T follicular helper cell (primary cell): ENCODE measurements around the gene FRMD4A.
"Not testable (repeated sequence)": the region's sequence is repeated elsewhere in the genome, so short reads cannot be mapped to it uniquely, and the experiment has no call there.

ENCODE experiments used
- DNase-seq: peaks from one replicate; pipeline ENCODE4 v3.0.0-alpha.2; 2020; ENCODE audit warnings: low read depth

The FRMD4A gene

DNA sequence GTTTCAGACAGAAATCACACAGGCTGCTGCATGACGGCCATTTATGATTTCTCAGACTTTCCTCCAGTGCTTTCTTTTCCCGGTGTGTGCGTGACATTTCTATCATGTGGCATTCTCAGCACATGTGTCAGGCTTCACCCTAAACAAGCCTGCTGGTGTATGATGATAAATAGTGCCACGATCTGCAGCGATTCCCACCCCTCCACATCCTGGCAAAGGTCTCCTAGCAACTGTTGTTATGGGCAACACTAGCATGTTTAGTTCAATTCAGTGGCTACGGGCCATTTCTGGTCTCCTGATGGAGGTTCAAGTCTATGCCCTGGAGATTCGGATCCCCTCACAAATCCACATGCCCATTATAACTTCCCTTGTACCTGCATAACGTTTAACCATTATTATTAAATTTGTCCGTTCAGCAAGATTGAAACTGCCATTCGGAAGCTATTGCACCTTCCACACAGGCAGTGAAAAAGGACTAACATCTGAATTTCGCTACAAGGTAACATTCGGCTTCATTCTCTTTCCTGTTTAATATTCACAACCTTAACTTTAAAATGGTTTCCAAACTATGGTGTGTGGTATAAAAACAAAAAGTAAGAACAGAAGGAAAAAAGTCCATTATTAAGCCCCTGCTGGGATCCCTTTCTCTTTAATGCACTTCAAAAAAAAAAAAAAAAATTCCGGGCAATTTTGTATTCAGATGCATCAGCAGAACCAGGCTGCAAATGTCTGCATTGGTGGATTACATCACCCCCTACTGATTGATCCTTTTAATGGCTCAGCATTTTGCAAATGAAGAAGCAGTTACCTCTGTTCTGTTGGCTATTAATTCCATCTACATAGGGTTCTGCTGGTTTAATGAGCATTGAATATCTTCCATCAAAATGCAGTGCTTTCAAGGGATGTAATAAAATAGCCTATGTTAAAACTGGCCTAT, 90.2 kb downstream of the FRMD4A start:
- no peak for DNase-seq

- DNase-seq: not testable (repeated sequence)
These were observed 92.1 kb downstream of the FRMD4A start for GRCh38 chr10:14238659-14239058.

- no peak for DNase-seq
These were observed 94.4 kb downstream of the FRMD4A start for GRCh38 chr10:14236341-14236740.

DNA sequence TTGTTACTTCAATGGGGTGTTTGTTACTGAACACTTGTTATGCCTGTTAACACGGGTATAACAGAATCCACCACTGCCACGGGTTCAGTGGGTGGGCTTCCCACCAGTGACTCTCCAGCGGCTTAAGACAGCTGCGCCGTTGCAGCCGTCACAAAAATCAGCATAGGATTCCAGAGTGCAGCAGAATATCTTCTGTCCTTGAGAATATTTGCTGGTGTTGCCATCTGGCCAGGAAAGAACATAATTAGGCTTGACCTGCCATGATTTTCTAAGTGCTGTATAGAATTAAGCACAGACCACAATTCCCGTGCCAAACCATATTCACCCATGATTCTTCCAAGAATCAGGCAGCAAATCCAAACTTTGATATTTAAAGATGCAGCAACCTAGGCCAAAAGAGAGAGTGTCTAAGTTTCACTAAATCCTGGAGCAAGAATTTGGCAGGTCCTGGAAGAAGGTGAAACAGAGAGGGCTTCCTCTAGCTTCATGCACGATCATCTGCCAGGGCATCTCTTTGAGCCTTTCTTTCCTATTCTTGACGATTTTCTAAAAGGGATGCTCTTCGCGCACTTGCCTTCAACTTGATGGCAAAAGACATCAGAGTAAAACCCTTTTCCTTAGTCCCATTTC, 95.0 kb downstream of the FRMD4A start:
- no peak for DNase-seq

DNA sequence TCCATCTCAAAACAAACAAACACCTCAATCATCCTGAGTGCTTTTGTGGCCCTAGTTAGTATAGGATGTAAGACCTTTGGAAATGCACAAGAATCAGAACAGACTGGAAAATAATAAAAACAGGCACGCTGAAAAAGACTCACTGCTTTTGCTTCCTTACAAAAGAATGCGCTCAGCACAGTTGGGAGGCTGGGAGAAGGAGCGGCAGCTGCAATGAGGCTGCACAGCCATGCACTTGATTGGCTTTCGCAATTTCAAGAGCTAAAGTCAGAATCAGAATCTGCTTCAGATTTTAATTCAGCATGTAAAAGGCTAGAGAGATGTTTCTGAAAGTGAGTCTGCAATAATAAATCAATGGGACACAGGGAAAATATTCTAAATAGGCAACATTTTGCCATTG, 97.2 kb downstream of the FRMD4A start:
- no peak for DNase-seq

DNA sequence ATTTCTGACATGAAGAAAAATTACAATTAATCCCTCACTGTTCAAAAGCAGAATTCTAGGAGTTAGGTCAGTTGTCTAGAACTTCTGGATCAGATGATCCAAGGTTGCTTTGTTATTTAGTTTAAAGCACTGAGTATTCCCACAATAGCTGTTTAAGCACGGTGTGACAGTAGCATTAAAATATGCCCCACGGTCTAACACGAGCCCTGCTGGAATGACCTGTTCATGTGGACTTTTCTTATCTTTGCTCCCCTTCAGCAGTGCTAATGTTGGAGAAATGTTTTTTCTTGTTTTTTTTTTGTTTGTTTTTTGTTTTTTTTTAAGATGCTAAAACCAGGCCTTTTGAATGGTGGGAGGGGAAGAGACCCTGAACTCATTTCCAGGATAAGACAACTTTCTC, 101.9 kb downstream of the FRMD4A start:
- DNase-seq: not testable (repeated sequence)

GRCh38 chr10:14225379-14225778, 105.3 kb downstream of the FRMD4A start:
- no peak for DNase-seq

DNA sequence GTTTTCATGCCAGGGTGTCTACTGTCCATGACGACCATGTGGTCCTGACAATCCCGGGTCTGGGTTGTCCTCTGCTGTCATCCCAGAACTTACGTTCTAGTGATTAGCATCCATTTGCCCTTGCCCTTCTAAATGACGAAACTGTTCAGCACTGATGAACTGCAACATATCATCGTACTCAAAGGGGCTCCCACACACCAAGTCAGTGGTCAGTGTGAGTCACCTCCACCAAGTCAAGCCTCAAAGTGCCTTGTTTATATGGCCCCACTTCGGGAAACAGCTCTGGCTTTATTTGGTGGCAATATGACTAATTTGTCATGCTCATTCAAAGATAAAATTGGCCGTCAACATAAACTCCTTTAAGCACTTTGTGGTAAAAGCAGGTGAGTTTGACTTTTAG, 110.7 kb downstream of the FRMD4A start:
- DNase-seq: no peak

GRCh38 chr10:14219411-14219810, 111.3 kb downstream of the FRMD4A start:
- no peak for DNase-seq

- no peak for DNase-seq
These were observed 115.1 kb downstream of the FRMD4A start for GRCh38 chr10:14215641-14216040.

DNA sequence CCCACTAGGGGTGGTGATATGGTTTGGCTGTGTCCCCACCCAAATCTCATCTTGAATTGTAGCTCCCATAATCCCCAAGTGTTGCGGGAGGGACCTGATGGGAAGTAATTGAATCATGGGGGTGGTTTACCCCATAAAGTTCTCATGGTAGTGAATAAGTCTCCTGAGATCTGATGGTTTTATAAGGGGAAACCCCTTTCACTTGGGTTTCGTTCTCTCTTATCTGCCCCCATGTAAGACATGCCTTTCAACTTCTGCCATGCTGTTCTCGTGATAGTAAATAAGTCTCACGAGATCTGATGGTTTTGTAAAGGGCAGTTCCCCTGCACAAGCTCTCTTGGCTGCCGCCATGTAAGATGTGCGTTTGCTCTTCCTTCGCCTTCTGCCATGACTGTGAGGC, 117.0 kb downstream of the FRMD4A start:
- DNase-seq: not testable (repeated sequence)

DNA sequence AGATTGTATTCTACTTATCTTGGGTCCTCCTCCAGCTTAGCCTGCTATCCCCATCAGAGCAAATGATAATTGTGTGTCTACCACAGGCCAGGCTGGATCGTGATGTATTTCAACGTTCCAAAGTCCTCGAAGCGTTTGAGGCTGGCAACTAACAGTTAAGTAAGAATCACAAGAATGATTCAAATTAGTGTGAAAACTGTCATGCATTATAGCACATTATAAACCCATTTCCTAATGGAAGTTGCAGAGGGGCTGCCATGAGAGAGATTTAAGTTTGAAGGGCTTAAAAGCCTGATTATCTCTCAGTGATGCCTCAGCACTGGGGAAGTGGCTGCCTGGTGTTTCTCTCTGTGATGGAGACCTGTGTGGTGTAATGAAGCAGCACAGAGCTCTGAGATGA, 119.1 kb downstream of the FRMD4A start:
- DNase-seq: no peak

DNA sequence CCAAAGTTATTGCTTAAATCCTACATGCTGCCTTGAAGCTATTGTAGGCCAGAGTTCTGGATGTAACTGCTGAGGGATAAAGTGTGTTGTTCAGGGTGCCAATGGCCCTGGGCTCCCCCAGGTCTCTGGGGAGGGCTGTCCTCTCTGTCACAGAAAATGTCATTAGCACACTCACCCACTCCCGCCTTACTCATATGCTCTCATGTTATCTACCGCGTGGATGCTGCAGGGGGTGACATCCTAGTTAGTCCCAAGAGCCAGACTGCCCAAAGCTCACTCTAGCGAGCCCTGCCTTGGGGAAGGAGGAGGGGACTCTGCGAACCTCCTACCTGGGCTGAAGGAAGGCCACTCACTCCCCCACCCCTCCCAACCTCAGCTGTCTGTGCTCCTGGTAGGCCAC, 122.5 kb downstream of the FRMD4A start:
- DNase-seq: no peak

DNA sequence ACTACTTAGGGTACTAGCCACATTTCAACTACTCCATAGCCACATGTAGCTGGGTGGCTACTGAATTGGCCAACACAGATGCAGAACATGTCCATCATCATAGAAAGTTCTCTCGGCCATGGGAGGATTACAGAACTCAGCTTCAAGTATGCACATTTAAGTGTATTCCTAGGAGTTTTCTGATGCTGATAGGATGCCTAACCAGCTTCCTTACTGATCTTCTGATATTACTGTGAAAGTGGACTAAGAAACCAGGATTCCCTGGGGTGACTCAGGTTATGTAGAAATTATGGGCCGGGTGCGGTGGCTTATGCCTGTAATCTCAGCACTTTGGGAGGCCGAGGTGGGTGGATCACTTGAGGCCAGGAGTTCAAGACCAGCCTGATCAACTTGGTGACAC, 125.5 kb downstream of the FRMD4A start:
- no peak for DNase-seq

DNA sequence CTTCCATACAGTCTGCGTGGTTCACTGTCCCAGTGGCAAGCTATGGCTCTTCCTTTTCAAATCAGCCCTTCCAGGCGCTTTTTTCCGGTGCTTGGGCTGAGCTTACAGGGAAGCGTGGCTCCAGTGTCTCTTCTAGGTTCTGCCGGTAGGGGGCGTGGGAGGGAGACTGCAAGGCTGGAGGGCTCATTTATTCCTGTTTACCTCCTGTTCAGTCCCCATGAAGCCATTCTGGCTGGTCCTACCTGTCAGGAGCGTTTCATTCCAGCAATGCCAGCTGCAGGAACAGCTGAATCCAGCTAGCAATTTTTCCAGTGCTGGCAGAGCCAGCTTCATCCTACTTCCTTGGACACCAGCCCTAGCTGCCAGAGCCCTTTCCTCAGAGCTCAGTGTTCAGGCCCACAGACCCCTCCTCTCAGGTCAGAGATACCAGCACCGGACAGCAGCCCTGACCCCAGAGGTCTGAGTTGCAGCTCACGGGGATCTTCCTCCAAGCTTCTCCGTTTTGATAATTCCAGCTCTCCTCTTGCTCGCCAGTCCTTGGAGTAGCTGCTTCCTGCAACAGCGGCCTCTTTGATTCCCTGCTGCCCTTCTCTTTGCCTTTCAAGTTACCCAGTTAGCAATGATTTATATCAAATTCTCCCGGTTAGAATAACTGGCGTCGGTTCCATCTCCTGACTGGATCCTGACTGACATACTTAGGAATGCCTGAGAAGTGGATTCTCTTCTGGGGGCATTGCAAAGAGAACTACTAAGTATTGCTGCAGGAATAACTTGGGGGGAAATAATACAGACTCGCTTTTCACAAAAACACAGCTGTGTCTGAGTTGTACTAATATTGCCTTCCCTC, 129.8 kb downstream of the FRMD4A start:
- no peak for DNase-seq

- DNase-seq: not testable (repeated sequence)
These were observed 131.6 kb downstream of the FRMD4A start for GRCh38 chr10:14199098-14199497.

DNA sequence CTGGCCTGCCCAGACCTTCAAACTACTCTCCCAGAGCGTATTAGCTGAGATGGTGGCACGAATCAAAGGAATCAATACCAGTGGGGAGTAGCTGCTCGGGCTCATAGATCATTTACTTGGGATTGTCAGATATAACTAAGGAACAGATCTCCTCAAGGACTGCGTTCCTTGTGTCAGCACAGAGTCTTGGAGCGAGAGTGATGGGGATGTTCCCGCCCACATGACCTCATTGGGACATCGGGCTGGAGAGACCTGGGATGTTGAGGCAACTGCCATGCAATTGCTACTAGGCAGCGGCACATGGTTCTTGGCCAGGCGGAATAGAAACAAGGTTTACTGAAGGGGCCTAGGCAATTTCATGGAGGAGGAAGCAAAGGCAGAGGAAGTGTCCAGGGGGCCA, 132.6 kb downstream of the FRMD4A start:
- no peak for DNase-seq

DNA sequence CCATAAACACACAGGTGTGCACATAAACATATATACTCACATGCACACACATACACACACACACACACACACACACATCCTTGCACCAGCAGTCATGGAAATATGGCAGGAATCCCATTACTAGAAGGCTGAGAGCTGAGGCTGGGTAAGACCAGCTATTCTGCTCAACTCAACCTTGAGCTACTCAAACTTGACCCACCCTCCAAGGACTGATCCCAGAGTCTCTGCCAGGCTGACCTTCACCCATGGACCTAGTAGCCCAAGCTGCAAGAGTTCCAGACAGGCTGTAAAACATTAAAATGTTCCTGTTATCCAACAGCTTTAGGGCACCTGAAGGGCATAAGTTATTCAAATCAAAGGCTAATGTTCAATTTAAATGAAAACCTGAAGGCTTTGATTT, 134.6 kb downstream of the FRMD4A start:
- no peak for DNase-seq

DNA sequence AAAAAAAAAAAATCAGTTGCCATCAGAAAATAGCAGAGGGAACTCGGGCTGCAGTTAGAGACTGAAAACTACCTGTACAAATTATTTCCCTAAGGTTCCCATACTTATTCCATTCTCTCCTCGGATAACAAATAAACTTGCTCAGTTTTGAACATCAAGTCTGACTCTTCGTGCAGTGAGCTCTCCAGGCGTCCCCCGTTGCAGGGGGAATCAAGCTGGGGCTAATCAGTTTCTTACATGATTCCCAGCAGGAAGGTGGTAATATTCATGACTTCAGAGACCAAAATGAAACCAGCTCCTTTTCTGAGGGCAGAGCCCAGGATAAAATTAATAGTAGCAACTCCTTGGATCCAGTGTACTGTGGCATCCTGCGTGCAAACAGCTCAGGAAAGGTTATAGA, 135.3 kb downstream of the FRMD4A start:
- DNase-seq: no peak

DNA sequence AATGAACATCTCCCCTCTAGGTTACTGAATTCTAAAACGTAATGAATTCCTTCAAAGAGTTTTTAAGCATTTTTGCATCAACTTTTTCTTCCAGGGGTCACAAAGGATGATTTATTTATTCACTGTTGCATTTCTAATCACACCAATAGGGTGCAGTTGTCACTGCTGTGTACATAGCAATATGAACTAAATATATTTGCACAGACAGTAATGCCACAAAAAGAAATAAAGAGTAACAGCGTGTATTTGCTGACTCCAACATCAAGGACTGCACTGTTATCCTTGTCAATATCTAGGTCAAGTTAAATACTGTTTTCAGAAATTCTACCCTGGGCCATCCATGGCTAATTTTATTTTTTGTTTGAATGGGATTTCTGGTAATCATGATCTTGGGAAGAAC, 138.0 kb downstream of the FRMD4A start:
- DNase-seq: no peak

- DNase-seq: no peak
These were observed 138.9 kb downstream of the FRMD4A start for GRCh38 chr10:14191871-14192270.

DNA sequence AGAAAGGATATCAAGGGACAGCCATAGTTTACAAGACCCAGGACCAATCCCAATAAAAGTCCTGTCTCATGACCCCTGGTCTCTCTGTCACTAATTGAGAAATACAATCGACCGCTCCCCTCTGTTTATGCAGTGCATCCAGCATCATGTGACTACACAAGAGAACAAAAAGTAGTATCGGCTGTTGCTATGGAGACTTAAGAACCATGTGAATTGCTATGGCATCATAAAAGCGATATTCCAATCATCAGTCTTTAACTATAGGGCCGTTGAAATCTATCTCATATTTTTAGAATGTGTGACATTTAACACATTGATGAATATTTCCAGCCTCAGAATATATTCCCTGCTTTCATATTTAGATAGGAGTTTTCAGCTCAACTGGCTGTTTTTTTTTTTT, 139.3 kb downstream of the FRMD4A start:
- no peak for DNase-seq

GRCh38 chr10:14190702-14191101, 140.0 kb downstream of the FRMD4A start:
- DNase-seq: no peak
